GM18508 (cell line): ENCODE results near the gene FFAR2.
A peak's percentile ranks its signal among the peaks of the same experiment; 100 is the strongest.
"Not testable (repeated sequence)": the region's sequence is repeated elsewhere in the genome, so short reads cannot be mapped to it uniquely, and the experiment has no call there.

Experiments used
- ATAC-seq: cut with Tn5 transposase; IDR thresholded peaks from one replicate; pipeline ENCODE4 v1.9.1; 2021; ENCODE audit warnings: moderate number of reproducible peaks; ENCODE audit not compliant: insufficient read depth, unreplicated experiment

The FFAR2 gene

GRCh38 chr19:35447606-35448469, at the start of gene FFAR2:
Gene FFAR2, plus strand, starts transcription at chr19:35448257. Its CDS starts 1,458 bp downstream, at chr19:35449715.
- no peak for ATAC-seq

GRCh38 chr19:35398570-35398969, 49.5 kb upstream of the FFAR2 start:
- no peak for ATAC-seq

GRCh38 chr19:35399231-35399630, 48.8 kb upstream of the FFAR2 start:
- ATAC-seq: no peak

DNA sequence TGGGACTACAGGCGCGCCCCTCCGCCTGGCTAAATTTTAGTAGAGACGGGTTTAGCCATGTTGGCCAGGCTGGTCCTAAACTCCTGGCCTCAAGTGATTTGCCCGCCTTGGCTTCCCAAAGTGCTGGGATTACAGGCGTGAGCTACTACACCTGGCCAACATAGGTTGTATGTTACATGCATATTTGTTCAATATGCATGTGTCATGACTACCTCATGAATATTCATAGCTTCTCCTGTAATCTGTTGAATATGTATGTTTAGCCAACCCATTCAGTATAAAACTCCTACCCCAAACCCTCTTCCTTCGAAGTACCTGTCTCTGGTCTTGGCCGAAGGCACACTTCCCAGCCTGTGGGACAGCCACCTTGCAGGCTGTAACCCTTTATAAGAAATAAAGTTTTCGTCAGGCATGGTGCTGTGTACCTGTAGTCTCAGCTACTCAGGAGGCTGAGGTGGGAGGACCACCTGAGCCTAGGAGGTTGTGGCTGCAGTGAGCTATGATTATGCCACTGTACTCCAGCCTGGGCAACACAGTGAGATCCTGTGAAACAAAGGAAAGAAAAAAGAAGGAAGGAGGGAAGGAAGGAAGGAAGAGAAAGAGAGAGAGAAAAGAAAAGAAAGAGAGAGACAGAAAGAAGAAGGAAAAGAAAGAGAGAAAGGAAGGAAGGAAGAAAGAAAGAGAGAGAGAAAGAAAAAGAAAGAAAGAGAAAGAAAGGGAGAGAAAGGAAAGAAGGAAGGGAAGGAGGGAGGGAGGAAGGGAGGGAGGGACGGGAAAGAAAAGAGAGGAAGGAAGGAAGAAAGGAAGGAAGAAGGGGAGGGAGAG, 47.9 kb upstream of the FFAR2 start:
- ATAC-seq: no peak

GRCh38 chr19:35400773-35401100, 47.3 kb upstream of the FFAR2 start:
- no peak for ATAC-seq

DNA sequence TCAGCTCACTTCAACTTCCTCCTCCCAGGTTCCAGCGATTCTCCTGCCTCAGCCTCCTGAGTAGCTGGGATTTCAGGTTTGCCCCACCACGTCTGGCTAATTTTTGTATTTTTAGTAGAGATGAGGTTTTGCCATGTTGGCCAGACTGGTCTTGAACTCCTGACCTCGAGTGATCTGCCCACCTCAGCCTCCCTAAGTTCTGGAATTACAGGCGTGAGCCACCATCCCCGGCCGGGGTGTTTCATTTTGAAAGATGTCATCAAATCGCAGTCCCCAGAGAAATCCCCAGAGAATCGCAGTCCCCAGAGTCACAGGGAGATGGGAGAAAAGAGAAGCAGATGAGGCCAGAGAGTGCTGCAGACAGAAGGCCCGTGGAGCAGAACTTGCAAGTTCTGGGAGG, 46.6 kb upstream of the FFAR2 start:
- ATAC-seq: not testable (repeated sequence)

- no peak for ATAC-seq
These were observed 44.8 kb upstream of the FFAR2 start for GRCh38 chr19:35403116-35403760.

GRCh38 chr19:35404879-35405622, 43.0 kb upstream of the FFAR2 start:
- ATAC-seq: no peak

- no peak for ATAC-seq
These were observed 40.4 kb upstream of the FFAR2 start for GRCh38 chr19:35407619-35408018.

DNA sequence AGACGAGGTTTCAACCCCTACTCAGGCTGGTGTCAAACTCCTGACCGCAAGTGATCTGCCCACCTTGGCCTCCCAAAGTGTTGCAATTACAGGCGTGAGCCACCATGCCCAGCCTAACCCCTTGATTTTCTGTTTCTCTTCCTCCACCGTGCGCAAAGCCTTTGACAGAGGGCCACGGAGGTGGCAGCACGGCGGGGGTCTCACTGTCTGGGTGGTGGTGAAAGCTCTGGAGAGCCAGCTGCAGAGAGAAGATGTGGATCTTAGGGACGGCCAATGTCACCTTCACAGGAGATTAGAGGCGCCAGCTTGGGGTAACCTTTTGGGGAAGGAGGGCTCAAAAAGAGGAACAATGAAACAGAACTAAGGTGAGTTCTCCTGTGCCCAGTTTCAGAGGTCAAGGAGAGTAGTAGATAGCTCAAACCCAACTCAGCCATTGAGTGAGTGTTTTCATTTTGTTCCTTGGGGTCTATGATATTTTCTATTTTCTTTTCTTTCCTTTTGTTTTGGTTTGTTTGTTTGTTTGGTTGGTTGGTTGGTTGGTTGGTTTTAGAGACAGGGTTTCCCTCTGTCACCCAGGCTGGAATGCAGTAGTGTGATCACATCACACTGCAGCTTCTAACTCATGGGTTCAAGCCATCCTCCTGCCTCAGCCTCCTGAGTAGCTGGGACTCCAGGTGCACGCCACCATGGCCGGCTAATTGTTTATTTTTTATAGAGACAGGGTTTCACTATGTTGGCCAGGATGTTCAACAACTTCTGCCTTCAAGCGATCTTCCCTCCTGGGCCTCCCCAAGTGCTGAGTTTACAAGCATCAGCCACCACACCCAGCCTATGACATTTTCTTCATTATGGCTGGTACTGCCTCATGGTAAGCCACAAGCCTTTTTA, 39.5 kb upstream of the FFAR2 start:
- peak; percentile 69 for ATAC-seq

DNA sequence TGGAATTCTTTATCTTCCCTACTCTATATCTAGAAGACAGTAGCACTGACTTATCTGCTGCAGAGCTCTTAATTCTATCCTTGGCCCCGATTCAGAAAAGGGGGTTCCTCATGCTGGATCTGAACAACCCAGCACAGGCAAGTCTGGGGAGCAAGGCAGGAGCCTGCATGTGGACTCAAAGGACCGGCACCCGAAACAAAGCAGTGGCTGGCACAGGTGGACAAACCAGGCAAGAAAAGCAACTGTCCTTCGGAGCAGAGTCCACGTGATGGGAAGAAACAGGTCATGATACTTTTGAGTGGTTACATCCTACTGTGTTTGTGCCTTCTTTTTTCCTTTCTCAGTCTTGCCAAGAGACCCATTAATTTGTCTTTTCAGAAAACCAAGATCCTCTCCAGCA, 38.9 kb upstream of the FFAR2 start:
- ATAC-seq: no peak

DNA sequence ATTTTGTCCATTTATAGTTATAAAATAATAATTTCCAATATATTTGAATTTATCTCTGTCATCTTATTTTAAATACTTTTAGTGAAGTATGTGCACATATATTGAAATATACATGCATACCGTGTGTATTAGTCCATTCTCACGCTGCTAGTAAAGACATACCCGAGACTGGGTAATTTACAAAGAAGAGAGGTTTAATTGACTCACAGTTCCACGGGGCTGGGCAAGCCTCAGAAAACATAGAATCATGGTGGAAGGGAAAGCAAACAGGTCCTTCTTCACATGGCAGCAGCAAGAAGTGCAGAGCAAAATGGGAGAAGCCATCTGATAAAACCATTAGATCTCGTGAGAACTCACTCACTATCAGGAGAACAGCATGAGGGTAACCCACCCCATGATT, 37.6 kb upstream of the FFAR2 start:
- no peak for ATAC-seq

DNA sequence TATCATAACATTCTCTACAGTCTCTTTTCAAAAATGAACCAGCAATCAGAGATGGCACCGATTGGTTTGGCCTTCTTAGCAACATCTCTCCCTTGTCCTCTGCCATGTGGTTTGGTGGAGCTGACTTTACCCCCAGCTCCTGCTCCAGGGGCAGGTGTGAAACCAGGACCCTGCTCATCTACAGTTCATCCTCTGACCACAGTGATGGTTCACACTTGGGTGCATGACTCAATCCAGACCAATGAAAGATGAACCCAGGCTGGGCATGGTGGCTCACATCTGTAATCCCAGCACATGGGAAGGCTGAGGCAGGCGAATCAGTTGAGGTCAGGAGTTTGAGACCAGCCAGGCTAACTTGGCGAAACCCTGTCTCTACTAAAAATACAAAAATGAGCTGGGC, 33.6 kb upstream of the FFAR2 start:
- no peak for ATAC-seq

DNA sequence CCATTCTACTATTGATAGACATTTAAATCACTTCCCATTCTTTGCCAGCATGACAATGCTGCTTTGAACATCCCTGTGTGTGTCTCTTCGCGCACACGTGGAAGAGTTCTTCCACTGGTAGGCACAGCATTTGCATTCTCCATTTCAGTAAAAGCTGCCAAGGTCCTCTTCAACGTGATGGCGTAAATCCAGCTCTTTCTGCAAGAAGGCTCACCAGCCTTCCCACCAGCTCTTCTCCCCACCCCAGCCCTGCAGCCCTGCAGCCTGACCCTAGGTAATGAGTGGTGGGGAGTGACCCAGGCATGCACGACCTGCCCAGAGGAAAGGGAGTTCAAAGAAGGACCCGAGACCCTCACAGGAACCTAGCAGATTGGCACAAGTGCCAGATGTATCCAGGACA, 31.7 kb upstream of the FFAR2 start:
- no peak for ATAC-seq

DNA sequence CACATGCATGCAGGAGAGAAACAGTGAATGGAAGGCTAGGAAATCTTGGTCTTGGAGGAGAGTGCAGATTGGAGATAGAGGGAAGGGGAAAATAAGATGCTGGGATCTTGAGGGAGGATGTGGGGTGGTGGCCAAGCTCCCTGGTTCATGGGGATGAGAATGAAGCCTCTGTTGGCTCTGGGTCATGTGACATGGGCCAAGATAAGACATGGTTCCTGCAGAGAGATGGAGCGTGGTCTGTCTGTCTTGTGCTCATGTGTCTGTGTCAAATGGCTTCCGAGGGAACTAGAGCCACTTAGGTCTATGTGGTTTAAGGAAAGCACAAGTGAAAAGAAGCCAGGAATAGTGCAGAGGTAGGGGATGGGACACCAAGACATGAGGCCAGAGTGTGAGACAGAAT, 30.8 kb upstream of the FFAR2 start:
- ATAC-seq: no peak

DNA sequence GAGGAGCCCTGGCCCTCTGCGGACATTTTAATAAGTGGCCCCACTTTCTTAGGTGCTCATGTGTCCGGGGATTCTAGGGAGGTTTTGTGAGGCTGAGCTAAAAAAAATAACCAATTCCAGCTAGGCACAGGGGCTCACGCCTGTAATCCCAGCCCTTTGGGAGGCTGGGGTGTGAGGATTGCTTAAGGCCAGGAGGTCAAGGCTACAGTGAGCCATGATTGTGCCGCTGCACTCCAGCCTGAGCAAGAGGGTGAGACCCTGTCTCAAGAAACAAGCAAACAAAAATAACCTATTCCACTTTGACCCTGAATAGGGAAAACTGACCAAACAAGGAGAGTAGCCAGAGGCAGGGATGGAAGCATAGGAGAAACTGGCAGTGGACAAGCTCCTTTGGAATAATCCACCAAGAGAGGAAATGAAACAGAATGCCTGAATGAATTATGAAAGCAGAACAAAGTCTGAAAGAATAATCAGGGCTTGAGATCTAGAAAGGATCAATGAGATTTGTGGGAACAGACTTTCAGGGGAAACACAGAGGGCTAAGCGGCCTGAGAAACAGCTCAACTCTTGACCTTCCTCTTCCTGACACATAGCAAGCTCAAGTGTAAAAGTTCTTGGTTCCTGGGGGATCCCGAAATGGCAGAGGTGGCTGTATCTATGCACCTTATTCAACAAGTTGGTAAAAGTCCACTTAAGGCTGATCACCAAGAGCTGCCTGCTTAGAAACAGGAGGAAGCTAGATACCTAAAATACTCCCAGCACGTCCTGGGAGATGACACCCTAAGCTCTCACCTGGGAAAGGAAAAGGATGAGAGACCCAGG, 30.1 kb upstream of the FFAR2 start:
- no peak for ATAC-seq

- no peak for ATAC-seq
These were observed 29.0 kb upstream of the FFAR2 start for GRCh38 chr19:35419046-35419445.

GRCh38 chr19:35419805-35420204, 28.3 kb upstream of the FFAR2 start:
- no peak for ATAC-seq

DNA sequence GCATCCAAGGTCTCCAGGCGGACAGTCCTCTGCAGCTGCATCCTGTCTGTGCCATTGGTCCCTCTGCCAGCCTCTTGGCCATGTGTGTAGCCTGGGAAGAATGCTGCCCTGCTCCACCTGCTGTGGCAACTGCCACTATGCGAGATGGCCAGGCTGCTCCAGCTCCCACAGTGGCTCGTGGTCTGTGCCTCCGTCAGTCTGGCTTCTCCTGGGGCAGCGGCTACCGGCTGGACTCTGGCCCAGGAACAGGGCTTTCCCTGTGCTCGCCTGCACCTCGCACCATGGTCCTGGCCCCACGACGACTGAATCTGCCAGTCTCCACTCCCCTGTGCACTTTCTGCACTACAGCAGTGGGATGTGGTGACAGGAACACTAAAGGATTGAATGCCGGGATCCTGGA, 26.7 kb upstream of the FFAR2 start:
- ATAC-seq: no peak
